GM18909 (cell line): ENCODE data around the gene TSHZ3.

Experiments used
- ATAC-seq: cut with Tn5 transposase; IDR thresholded peaks from one replicate; pipeline ENCODE4 v1.9.1; 2021; ENCODE audit warnings: mild to moderate bottlenecking; ENCODE audit not compliant: unreplicated experiment, poor library complexity

Gene TSHZ3

GRCh38 chr19:31292639-31293185 is 56.5 kb downstream of the TSHZ3 start:
- ATAC-seq: no peak

GRCh38 chr19:31290931-31291590 is 58.2 kb downstream of the TSHZ3 start:
- ATAC-seq: no peak

DNA sequence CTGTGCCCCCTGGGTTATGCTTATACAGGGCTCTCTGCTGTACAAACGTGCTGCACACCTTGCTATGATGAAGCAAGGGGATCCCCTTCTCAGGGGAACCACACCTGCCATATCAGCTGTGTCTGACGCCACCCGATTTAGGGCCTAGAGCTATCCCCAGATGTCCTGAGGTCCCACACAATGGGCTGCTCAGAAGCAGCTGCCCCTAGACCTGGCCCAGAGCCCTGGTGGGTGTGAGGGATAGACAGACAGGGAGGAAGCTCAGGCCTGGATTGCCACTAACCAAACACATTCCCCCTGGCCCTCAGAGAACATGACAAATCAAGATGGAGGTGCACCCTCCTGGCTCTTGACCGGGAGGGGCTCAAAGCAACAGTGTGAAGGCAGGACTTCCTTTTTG is 59.3 kb downstream of the TSHZ3 start:
- no peak for ATAC-seq

DNA sequence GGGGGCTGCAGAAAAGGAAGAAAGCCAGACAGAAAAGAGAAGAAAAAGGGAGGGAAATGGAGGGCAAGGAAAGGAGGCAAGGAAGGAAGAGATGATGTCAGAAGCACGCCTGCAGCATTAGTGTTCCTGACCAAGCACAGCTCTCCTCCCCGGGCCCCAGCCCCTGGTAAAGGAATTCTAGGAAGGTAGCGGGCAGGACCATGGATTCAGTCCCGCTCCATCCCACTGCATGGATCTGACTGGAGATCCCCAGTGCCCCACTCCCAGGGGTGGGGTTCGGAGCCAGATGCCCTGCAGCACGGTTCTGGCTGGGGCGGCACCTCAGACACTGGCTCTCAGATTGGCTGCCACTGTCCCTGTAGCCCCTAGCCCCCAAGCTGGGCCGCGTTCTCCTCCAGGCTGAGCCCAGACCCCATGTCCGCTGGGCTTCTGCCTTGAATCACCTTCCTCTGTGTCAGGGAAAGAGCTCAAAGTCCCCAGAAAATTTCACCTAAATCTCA is 59.8 kb downstream of the TSHZ3 start:
- no peak for ATAC-seq

DNA sequence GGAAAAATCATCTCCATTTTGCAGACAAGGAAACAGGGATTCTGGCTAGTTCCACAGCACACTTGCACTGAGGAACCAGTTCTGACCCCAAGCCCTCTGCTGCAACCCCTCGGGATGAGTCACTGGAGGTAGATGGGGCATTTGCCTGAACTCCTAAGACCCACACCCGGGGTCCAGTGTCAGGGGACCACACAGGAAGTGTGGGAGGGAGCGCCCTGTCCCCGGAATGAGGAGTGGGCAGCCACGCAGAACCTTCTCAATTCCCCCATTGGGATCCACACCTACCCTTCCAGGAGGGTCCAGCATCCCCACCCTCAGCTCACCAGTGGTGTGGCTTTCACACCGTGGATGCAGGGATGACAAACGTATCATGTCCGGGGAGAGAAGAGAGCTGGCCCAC is 62.7 kb downstream of the TSHZ3 start:
- no peak for ATAC-seq

GRCh38 chr19:31285744-31286143 is 63.5 kb downstream of the TSHZ3 start:
- ATAC-seq: no peak

DNA sequence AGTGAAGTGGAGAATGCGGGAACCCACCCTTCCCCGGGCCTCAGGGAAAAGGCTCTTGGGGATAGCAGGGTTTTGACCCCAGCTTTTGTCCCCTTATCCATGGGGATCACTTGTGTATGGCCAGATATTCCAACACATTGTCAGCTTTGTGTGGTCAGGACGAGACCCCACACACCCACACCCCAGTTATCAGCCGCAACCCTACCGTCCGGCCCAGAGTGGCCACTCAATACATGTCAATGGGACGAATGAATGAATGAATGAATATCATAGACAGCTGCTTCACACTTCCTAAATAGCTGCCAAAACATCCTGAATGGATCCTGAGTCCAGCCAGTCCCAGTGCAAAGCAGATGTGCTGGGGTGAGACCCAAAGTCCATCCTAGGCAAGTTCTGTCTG is 64.6 kb downstream of the TSHZ3 start:
- ATAC-seq: no peak

DNA sequence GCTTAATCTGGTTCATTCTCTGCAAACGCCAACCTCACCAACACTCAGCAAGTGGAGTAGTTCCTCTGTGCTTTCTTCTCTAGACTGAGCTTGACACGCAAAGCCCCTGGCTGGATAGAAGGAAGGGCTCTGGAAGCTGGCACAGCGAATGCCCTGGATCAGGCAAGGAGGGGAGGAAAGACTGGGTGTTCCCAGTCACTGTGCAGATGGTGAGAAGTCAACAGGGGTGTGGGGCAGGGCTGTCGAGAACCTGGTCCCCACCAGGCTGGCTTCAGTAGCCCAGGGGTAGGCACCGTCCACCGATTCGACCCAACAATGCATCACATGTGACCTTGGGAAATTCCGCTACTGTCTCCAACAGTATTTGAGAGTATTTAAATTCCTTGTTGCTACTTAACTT is 65.5 kb downstream of the TSHZ3 start:
- no peak for ATAC-seq

GRCh38 chr19:31282346-31282745 is 66.9 kb downstream of the TSHZ3 start:
- no peak for ATAC-seq

- ATAC-seq: no peak
These were observed 68.8 kb downstream of the TSHZ3 start for GRCh38 chr19:31280287-31281006.

- no peak for ATAC-seq
These were observed 69.8 kb downstream of the TSHZ3 start for GRCh38 chr19:31279436-31279765.

DNA sequence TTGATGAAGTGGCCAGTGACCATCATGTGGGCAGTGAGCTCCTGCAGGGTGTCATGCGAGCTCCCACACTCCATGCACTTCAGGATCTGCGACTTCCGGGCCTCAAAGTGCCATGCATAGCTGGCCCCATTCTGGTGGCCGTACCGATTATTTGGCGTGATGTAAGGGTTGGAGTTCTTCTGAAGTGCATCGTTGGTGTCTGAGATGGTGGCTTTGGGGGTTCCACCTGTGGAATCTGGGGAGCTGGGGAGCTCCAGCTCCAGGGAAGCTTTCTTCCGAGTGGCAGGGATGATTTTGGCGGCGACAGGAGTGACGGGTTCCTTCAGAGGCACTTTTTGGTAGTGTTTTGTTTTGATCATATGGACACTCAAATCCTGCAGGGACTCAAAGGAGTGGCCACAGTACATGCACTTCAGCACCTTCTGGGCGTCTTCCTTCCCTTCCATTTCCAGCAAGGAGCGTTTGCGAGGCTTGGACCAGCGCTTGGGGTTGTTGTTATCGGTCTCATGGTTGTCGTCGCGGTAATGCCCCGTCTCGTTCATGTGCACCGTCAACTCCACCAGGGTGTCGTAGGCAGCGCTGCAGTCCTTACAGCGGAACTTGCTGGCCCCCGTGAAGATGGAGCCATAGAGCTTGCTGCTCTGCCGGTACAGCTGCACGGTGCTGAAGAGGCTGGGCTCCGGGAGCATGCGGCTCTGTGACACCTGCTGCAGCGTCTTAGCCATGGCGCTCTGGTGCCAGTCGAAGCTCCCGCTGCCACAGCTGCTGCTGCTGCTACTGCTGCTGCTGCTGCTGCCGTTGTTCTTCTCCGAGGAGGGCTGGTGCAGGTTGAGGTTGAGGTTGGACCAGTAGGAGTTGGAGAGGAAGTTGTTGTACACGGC is 70.4 kb downstream of the TSHZ3 start:
- ATAC-seq: no peak

- no peak for ATAC-seq
These were observed 71.7 kb downstream of the TSHZ3 start for GRCh38 chr19:31277516-31277915.

- ATAC-seq: no peak
These were observed 72.4 kb downstream of the TSHZ3 start for GRCh38 chr19:31276831-31277230.

- ATAC-seq: no peak
These were observed 74.2 kb downstream of the TSHZ3 start for GRCh38 chr19:31275068-31275334.

DNA sequence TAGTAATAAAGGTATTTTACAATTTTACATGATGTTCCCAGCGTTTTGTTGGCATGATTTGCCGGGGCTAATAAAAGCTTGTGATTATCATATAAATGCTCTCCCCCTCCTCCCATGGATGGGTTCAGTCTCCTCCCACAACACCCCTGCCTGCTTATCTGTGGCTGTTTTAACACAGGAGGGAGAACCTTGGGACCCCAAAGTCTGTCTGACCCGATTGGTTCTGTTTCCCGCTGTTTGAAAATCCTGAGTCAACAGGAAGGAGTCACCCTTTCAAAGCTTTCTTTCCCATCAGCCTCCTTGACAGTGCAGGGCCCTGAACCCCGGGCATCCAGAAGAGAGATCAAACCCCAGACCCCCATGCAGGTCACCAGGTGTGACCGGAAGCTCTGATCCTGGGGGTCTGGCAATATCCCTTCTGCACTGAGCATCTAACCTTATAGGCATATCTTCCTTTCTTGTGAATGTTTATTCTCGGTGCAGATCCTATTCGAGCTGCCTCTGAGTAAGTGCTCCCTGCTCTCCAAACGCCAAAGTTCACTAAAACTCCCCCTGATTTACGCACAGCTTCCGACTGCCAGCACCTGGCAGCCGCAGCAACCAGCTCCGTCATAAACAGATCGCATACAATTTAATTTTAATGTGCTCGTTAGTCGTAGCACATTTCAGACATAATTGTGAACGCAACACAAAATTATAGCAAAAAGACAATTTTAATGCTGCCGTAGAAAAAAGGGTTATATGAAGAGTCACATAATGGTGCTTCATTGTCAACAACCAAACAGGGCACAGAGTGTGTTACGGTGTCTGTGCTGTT is 74.8 kb downstream of the TSHZ3 start:
- no peak for ATAC-seq

DNA sequence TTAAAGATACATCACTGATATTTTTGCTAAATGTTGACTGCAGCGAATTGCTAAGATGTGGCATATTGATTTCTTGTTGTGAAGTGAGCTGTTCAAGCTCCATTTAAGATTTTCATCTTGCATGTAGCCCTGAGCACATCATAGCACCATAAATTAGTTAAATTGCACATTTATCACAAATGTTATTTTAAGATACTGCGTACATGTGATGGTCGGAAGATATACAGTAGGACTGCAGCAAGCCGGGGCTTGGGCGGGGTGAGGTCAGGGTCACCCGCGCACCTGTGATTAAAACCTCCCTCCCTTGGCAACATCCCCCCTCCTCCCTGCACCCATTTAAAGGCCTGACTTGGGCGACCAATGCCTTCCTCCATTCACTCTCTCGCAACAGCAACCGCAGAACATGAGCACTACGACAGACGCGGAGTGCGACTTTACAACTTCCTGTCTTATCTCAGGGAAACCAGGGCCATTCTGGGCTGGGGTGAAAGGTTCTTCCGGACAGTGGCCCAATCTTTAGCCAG is 76.6 kb downstream of the TSHZ3 start:
- ATAC-seq: no peak

DNA sequence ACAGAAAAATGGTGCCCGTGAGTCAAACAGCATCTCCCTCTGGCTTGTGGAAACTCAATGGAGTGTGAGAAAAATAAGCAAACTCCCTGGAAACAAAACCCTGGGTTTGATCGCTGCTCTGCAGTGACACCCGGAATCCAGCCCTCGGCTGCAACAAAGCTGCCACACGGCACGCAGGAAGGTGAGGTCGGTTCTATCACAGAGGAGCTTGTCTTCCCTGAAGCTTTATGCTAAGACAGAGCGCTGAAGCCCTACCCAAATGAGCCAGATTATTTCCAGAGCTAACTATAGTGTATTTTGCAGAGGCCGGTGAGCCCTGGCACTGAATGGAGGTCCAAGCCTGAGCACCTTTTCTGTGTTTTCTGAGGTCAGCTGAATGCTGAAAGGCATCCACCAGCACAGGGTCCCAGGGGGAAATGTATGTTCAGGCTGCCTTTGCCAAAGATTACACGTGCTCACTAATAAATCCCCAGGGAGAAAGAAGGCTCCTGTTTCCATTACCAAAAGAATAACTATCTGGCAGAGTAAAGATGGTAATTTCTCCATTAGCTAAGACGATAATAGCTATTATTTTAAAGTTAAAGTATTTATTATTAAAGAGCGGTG is 77.8 kb downstream of the TSHZ3 start:
- no peak for ATAC-seq

GRCh38 chr19:31270897-31271296 is 78.3 kb downstream of the TSHZ3 start:
- ATAC-seq: no peak
